Measurements from ENCODE around the gene VPS54.

GRCh38 chr2:64045938-64046337 is 26.7 kb upstream of the VPS54 start:
- no peak for TF ChIP-seq GATA2 (IDR thresholded peaks at IDR 0.05; ENCODE audit: low read depth, low read length)
- no peak for TF ChIP-seq GATA3 (IDR thresholded peaks at IDR 0.05; ENCODE audit: low read depth, low read length)
